Keratinocyte (primary cell): Measurements from ENCODE around the gene AMMECR1.

Experiments
- EZH2 ChIP-seq: IDR thresholded peaks from one replicate; pipeline ENCODE4 v1.6.1; 2012; ENCODE audit warnings: inconsistent platforms, mild to moderate bottlenecking, low read length, moderate library complexity
- TF ChIP-seq, protein P1 (sequence below), 3 experiments: IDR thresholded peaks in 1 of 3; conservative IDR thresholded peaks in 1 of 3; optimal IDR thresholded peaks in 1 of 3; 2 replicates in 2 of 3; 3 replicates in 1 of 3; pipeline versions ENCODE3 to v1.5.1; 2011; ENCODE audit warnings: low read length in 3 of 3, mild to moderate bottlenecking in 3 of 3, moderate library complexity in 2 of 3, control low read depth in 1 of 3, inconsistent platforms in 1 of 3; ENCODE audit not compliant: insufficient read depth in 2 of 3; ENCODE audit errors: extremely low read depth in 1 of 3

DNA sequence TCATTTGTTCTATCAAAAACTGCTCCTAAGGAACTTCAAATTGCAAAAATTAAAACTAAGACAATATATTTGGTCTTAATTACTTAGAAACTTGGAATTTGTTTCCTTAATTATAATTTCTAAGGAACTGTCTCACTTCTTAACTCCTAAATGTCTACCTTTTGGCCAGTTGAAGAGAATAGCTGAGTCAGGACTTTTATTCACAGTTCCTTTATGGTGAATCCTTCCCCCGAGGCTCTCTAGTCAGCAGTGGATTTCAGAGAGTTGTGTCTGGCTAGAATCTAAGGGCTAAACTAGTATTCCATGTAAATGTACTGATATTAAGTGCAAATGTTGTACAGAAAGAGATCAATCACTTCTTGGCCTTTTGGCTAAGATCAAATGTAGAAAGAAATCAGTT lies 69.3 kb downstream of the AMMECR1 start:
- TF ChIP-seq, protein P1, sequence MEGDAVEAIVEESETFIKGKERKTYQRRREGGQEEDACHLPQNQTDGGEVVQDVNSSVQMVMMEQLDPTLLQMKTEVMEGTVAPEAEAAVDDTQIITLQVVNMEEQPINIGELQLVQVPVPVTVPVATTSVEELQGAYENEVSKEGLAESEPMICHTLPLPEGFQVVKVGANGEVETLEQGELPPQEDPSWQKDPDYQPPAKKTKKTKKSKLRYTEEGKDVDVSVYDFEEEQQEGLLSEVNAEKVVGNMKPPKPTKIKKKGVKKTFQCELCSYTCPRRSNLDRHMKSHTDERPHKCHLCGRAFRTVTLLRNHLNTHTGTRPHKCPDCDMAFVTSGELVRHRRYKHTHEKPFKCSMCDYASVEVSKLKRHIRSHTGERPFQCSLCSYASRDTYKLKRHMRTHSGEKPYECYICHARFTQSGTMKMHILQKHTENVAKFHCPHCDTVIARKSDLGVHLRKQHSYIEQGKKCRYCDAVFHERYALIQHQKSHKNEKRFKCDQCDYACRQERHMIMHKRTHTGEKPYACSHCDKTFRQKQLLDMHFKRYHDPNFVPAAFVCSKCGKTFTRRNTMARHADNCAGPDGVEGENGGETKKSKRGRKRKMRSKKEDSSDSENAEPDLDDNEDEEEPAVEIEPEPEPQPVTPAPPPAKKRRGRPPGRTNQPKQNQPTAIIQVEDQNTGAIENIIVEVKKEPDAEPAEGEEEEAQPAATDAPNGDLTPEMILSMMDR (optimal IDR thresholded peaks at IDR 0.05 in 1 of 3, IDR thresholded peaks at IDR 0.05 in 1 of 3, conservative IDR thresholded peaks at IDR 0.05 in 1 of 3; ENCODE audit: extremely low read depth in 1 of 3, insufficient read depth in 2 of 3, low read length in 3 of 3) = no peak
- no peak for TF ChIP-seq EZH2
